Esophagus mucosa (tissue), 1 donor: ENCODE measurements around the gene MAIP1. TPM values are rescaled to one million over a fixed set of nuclear protein-coding genes. Genes with fewer than 3 reads are reported as not detected.

Experiments
- ATAC-seq: fragments of 200-7000 bp; cut with Tn5 transposase; one replicate; pipeline ENCODE4 v1.9.1; 2020
- total RNA-seq: library from RNA; stranded (reverse); gene quantifications from one replicate; pipeline ENCODE4 v1.2.4, GENCODE V29; 2023
- donor health status: DM: yes; HTN: yes; CAD: no.

MAIP1 gene
- total RNA-seq, 1 donor from 2014 or later, result 17.7 TPM

DNA sequence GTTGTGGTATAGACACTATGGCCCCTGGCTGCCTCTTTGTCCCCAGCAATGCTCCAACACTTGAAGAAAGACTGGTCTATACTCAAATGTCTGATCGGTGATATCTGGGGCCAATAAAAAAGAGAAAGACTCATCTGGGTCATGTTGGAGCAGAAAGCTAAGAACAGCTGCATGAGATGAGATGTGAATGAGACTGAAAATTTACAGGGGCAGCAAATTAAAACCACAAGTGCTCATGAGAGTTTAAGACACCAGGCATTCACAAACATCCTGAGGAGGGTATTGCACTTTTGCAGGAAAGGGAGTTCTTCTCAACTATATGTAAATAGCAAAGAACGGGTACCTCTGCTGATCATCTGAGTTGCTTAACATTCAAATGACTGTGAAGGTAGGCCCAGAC, 36.3 kb downstream of the MAIP1 start:
- no peak for ATAC-seq

GRCh38 chr2:199992296-199992695, 36.9 kb downstream of the MAIP1 start:
- ATAC-seq, result no peak

GRCh38 chr2:199994371-199994770, 39.0 kb downstream of the MAIP1 start:
- no peak for ATAC-seq

GRCh38 chr2:199994896-199995295, 39.5 kb downstream of the MAIP1 start:
- ATAC-seq, result no peak

- ATAC-seq, result no peak
These were observed 41.9 kb downstream of the MAIP1 start for GRCh38 chr2:199997296-199997695.

- no peak for ATAC-seq
These were observed 43.8 kb downstream of the MAIP1 start for GRCh38 chr2:199999166-199999565.

- no peak for ATAC-seq
These were observed 45.2 kb downstream of the MAIP1 start for GRCh38 chr2:200000444-200001163.

GRCh38 chr2:200003444-200003843, 48.1 kb downstream of the MAIP1 start:
- no peak for ATAC-seq

GRCh38 chr2:200005675-200006074, 50.3 kb downstream of the MAIP1 start:
- no peak for ATAC-seq

DNA sequence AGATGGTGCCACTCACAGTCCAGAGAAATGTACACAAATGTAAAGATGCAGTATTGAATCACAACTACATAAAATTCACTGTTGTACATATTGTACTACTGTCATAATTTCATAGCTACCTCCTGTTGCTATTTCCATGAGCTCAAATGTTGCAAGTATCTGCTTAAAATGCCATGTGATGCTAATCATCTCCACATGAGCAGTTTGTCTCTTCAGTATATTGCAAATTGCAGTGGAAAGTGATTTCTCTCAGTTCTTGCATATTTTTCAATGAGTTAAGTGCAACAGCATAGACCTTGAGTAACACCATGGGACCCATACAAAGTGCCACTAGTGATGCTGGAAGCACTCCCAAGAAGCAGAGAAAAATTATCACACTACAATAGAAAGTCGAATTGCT, 51.9 kb downstream of the MAIP1 start:
- no peak for ATAC-seq

- no peak for ATAC-seq
These were observed 57.0 kb downstream of the MAIP1 start for GRCh38 chr2:200012401-200012800.

Other genes starting within 250 kb of the MAIP1 start
- gene FTCDNL1, start 104.4 kb upstream of the MAIP1 start, total RNA-seq, result 1.6 TPM
- 7.7 TPM for gene C2orf69, start 44.3 kb upstream of the MAIP1 start, total RNA-seq
- 4.5 TPM for gene TYW5, start 91 bp upstream of the MAIP1 start, total RNA-seq